CMK (cell line): Measurements from ENCODE around the gene STXBP4.

ENCODE experiments used
- DNase-seq: peaks from one replicate; pipeline ENCODE4 v3.0.0-alpha.2; 2010; ENCODE audit warnings: low read depth

The STXBP4 gene

DNA sequence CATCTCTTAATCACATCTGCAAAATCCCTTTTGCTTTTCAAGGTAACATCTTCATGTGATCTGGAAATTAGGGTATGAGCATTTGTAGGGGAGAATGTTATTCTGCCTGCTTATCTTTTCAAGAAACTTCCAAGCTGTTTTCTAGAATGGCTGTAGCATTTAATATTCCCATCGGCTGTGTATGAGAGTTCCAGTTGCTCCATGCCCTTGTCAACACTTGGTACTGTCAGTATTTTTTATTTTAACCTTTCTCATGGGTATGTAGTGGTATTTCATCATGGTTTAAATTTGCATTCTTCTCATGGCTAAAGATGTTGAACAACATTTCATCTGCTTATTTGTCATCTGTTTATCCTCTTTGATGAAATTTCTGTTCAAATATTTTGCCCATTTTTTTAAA, 205.6 kb downstream of the STXBP4 start:
- DNase-seq = no peak

GRCh38 chr17:55175788-55176427, 207.3 kb downstream of the STXBP4 start:
- DNase-seq = no peak

- DNase-seq = no peak
Measured at GRCh38 chr17:55177159-55177854, 208.7 kb downstream of the STXBP4 start.

- DNase-seq = no peak
Measured at GRCh38 chr17:55177855-55178217, 209.3 kb downstream of the STXBP4 start.

DNA sequence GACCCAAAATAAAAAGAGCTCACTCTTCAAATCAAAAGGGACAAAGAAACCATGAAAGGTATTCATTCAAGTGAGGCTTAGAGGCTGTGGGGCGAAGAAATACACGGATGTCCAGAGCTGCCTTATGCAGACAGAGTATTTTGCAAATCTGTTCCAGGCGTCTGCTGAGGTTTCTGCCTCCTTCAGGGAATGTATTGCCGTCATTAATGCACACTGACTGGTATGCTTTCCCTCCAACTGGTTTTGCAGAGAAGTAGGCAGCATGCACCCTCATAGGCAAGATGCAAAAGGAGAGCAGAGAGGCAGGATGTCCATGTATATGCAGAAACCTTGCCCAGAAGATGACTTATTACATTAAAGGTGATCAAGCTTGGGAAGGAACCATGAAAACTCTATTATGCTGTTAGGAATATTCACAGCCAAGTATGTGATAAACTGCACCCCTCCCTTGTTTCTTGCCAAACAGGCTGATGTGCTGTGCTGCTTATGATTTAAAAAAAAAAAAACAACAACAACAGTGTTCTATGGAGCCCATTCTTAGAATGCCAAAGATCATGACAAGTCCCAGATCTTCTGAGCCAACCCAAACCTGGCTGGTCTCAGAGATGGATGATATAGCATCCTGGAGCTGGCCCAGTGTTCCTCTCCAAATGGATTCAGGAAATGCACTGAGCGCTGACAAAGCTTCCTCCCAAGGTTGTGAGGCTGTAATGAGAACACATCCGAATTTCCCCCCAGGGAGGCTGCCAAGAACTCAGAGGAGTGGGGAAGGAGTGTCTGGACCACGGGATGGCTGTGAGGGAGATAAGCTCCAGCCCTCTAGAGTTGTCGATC, 218.6 kb downstream of the STXBP4 start:
- no peak for DNase-seq

GRCh38 chr17:55190748-55191147, 222.2 kb downstream of the STXBP4 start:
- no peak for DNase-seq

DNA sequence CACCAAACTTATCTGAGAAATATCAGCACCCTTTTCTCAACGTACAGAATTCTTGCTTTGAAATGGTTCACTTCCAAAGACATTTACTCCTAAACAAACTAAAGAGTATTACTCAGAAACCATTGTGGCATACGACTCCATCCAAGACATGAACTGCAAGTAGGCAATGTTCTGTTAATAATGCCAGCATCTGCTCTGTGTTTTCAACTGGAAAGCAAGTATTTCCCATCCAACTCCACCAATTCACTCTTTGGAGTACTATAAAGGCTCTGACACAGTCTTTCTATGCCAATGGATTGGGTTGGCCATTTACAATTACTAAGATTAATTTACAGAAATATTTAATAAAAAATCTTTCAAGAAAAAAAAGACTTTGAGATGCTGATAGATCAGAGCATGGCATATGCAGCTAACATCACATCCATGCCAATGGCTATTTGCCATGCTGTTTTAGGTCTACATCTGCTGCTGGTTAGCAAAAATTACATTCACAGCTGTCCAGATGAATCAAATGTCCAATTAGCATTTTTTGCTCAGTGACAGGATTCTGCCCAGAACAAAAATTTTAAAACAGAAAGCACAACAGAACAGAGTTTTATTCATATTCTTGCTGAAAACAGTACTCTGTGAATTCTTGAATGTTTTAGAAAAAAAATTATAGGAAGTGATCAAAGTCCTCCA, 230.3 kb downstream of the STXBP4 start:
- DNase-seq = no peak

DNA sequence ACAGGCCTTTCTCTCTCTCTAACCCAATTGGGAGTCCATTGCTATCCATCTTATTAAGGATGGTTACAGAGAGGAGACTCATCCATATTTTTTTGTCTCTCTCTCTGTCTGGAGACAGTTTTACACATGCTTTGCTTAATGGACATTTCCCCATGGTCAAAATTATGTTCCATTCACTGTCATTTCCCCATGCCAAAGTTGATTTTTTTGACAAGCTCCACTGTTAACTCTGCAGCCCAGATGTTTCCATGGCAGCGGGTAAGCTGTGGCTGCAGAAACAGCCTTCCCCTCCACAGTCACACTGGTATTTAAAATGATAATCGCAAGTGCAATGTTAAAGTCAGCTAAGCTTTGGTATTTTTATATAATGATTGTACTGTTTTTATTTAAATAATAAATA, 232.3 kb downstream of the STXBP4 start:
- no peak for DNase-seq

DNA sequence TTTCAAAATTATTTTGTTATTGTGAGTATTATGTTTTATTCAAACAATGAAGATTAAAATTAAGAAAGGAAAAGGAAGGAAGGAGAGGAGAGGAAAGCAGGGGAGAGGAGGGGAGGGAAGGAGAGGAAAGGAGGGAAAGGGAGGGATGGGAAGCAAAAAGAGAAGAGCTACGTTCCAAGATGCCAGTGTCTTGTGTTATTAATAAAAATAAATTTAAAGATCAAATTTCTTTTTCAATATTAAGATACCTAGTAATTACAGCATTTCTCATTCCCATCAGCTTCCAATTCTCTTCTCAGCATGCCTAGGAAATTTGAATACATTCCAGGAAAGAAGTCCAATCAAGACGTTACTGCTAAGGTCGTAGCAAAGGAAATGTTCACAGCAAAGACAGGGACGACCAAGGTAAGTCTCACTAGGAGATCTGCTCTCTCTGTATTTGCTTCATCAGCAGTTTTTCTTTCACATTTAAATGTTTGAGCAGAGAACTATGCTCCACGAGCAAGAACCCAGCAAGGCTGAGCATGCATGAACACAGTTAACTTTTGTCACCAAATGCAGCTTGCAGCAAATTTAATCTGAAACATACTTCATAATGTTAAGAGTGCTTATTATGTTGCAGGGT, 232.9 kb downstream of the STXBP4 start:
- DNase-seq = no peak

GRCh38 chr17:55202896-55203295, 234.3 kb downstream of the STXBP4 start:
- no peak for DNase-seq

DNA sequence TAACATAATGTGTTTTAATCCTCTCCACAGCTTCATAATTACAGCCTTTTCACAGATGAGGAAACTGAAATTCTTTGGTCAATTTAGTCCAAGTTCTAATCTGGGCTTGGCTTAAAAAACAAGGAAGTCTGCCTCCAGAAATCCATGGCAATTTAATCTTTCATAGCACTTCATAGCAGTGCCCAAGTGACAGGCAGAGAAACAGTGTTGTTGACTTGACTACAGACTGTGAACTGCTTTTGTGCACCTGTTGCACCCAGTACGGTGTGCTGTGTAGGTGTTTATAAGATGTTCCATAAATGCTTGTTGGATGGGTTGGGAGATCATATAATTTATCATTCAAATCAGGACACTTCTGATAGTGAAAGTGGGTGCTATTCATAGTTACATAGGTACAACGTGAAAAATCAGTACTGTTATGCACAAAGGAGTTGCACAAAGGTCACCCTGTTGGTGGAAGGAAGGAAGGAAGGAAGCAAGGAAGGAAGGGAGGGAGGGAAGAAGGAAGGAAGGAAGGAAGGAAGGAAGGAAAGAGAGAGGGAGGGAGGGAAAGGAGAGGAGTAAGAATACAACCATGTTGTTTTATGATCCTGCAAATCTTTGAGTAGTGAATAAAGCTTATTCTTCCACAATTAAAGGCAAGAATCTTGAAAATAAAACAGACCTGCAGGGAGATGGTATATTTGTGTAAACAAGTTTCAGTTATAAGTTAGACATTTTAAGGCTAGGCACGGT, 239.7 kb downstream of the STXBP4 start:
- no peak for DNase-seq

DNA sequence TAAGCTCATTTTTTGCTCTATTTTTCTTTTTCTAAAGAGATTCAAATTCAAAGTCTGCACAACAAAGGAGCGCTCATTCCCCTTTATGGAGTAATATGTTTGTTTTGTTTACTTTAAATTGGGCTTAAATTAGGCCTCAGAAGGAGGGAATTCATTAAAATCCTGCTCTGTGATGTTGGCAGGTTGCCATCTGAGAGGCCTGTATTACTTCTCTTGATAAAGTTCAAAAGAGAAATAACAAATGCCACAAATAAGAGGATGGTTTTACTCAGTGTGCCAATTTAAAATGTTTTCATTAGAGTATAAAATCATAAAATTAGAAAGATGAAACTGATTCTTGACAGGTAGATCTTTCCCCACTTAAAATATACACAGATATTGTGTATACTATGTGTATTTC, 241.7 kb downstream of the STXBP4 start:
- DNase-seq = no peak

GRCh38 chr17:55212880-55213279, 244.3 kb downstream of the STXBP4 start:
- no peak for DNase-seq

- DNase-seq = no peak
Measured at GRCh38 chr17:55215711-55216110, 247.1 kb downstream of the STXBP4 start.

- no peak for DNase-seq
Measured at GRCh38 chr17:55216888-55217287, 248.3 kb downstream of the STXBP4 start.

GRCh38 chr17:55219459-55219858, 250.9 kb downstream of the STXBP4 start:
- no peak for DNase-seq

DNA sequence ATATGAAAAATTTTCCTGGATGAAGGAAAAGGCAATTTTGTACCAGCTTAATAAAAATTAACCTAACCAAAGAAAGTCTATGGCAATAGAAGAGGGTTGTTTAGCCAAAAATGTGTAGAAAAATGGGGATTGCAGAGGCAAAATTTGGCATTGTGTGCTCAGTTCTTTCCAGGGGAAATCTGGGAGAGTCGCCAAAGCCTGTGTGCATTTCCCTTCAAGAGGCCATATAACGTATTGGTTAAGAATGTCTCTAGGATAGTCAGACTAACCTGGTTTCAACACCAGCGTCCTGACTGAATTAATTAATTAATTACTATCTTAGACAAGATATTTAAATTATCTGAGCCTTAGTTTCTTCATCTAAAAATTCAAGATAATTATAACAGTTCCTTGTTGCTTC, 251.4 kb downstream of the STXBP4 start:
- DNase-seq = no peak
